ENCODE results near the gene GLDC. TPM values are rescaled to one million over a fixed set of nuclear protein-coding genes. Genes with fewer than 3 reads are reported as not detected.

Gene GLDC
- total RNA-seq, 2 donors from 2014 or later = not detected

DNA sequence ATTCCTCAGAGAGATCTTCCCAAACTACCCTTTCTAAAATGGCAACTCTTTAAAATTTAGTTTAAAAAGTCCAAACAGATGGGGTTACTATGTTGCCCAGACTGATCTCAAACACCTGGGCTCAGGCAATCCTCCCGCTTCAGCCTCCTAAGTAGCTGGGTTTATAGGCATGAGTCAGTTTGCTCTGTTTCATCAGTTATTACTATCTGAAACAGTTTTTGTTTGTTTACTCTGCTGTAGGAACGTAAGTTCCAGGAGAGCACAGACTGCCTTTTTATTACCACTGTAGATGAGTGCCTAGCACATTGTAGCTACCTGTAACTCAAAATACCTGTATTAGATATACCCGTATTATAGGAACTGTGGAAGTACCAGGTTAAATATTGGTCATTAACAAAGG lies 143.1 kb downstream of the GLDC start:
- H3K36me3 ChIP-seq (replicated peaks in 1 of 2; ENCODE audit: insufficient read depth in 1 of 2, low read depth in 2 of 2) = peaks cover 7 to 16% of the 10 kb centered on the region in 2 donors

DNA sequence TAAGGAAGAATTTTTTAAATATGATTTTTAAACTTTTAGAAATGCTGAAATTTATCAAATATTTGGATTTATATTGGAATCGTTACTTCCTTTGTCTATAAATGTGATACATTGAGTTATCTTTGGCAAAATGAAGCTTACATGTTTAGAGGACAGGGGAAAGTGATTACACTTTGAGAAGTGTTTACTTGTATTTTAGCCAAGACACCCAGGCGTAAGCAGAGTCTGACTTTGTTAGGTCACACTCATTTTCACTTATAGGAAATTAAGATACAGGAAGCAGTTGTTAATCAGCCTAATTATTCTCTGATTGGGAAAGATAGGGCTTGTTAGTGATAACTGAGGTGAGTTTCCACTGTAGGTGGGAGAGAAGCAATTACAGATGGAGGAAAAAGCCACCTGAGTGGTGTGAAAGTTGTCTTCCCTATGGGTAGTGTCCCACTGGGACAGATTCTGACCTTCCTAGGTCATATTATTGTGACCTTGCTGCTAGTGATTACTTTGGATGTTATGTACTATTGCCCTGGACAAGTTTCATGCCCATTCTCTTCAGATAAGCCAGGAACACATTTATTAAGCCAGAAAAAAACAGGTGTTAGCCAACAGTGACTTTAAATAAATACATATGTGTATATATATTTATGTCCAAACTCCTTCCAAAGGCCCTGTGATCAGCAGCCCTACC lies 143.9 kb downstream of the GLDC start:
- H3K36me3 ChIP-seq (replicated peaks in 1 of 2; ENCODE audit: insufficient read depth in 1 of 2, low read depth in 2 of 2) = peaks cover 10 to 18% of the 10 kb centered on the region in 2 donors
- no peak for TF ChIP-seq POLR2A (IDR thresholded peaks at IDR 0.05)
- TF ChIP-seq, protein P1, sequence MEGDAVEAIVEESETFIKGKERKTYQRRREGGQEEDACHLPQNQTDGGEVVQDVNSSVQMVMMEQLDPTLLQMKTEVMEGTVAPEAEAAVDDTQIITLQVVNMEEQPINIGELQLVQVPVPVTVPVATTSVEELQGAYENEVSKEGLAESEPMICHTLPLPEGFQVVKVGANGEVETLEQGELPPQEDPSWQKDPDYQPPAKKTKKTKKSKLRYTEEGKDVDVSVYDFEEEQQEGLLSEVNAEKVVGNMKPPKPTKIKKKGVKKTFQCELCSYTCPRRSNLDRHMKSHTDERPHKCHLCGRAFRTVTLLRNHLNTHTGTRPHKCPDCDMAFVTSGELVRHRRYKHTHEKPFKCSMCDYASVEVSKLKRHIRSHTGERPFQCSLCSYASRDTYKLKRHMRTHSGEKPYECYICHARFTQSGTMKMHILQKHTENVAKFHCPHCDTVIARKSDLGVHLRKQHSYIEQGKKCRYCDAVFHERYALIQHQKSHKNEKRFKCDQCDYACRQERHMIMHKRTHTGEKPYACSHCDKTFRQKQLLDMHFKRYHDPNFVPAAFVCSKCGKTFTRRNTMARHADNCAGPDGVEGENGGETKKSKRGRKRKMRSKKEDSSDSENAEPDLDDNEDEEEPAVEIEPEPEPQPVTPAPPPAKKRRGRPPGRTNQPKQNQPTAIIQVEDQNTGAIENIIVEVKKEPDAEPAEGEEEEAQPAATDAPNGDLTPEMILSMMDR (IDR thresholded peaks at IDR 0.05) = no peak
- no peak overlapping the region for H3K4me3 ChIP-seq
- H3K27me3 ChIP-seq = no peaks in the 10 kb centered on the region
- 61 to 65% methylated on average over 2 of the region's 2 CpGs for WGBS, 2 donors
- intact Hi-C loops (cut with DNase I) = no loop called here
- no peak for DNase-seq
- H3K9me3 ChIP-seq = no peaks in the 10 kb centered on the region
- no peaks in the 10 kb centered on the region for H3K4me1 ChIP-seq
- no peak overlapping the region for H3K27ac ChIP-seq
- no peak for ATAC-seq

More for the DNA sequence above, 143.1 kb downstream of the GLDC start:
- intact Hi-C loops (cut with DNase I) = no loop called here
- no peak for ATAC-seq
- no peak overlapping the region for H3K27ac ChIP-seq
- no peak for DNase-seq
- no peaks in the 10 kb centered on the region for H3K4me1 ChIP-seq
- no peaks in the 10 kb centered on the region for H3K9me3 ChIP-seq
- H3K4me3 ChIP-seq = no peak overlapping the region
- TF ChIP-seq, protein P1 (IDR thresholded peaks at IDR 0.05) = no peak
- TF ChIP-seq POLR2A (IDR thresholded peaks at IDR 0.05) = no peak
- H3K27me3 ChIP-seq = no peaks in the 10 kb centered on the region
- 79 to 85% methylated on average over 3 of the region's 3 CpGs for WGBS, 2 donors

GRCh38 chr9:6498982-6499381 lies 146.5 kb downstream of the GLDC start:
- ATAC-seq = no peak
- no peak for TF ChIP-seq POLR2A (IDR thresholded peaks at IDR 0.05)
- TF ChIP-seq, protein P1 (IDR thresholded peaks at IDR 0.05) = no peak
- WGBS, 2 donors = 86 to 96% methylated on average over 1 of the region's 1 CpG
- Histone ChIP-seq H3K4me3 (no peak overlapping the region), H3K27ac (no peak overlapping the region), H3K4me1 (no peaks in the 10 kb centered on the region), H3K9me3 (no peaks in the 10 kb centered on the region), H3K36me3 (replicated peaks in 1 of 2; ENCODE audit: insufficient read depth in 1 of 2, low read depth in 2 of 2) (peaks cover 10 to 11% of the 10 kb centered on the region in 2 donors), H3K27me3 (no peaks in the 10 kb centered on the region)
- intact Hi-C loops (cut with DNase I) = no loop called here
- DNase-seq = no peak

DNA sequence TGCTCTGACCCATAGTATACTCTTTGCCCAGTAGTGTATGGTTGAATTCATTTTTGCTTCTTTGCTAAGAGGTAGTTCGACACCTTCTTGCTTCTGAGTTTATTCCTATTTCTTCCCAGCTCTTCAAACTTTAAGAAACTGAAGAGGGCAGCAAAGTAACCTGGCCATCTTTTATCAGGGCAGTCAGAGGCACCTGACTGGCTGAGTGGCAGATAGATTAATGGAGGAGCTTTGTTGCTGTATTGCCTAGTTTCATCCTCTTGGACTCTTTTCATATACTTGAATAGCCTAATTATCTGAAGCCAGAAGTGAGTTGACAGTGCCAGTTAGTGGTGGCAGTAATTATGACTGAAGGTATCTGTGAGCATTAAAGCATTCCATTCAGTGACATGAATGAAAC lies 150.1 kb downstream of the GLDC start:
- H3K4me1 ChIP-seq = no peaks in the 10 kb centered on the region

DNA sequence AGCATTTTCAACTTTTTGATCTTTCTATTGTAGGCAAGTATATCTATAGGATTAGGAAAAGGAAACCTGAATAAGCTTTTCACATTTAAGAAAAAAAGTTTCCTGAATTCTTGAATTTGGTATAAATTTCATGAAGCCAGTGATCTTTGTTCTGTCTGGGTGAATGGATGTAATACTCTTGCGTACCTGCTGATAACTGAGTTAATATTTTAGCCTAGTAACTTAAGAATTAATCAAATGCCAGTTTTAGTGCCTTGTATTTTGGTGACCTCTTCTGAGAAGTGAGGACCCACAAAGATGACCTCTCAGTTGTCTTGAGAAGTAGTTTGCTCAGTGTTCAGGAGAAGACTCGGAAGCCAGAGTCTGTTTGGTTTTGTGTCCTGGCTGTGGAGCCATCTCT lies 154.7 kb downstream of the GLDC start:
- H3K27me3 ChIP-seq = no peaks in the 10 kb centered on the region
- TF ChIP-seq, protein P1 (IDR thresholded peaks at IDR 0.05) = no peak
- no peak for TF ChIP-seq POLR2A (IDR thresholded peaks at IDR 0.05)
- intact Hi-C loops (cut with DNase I) = no loop called here
- H3K9me3 ChIP-seq = no peaks in the 10 kb centered on the region
- no peak for DNase-seq
- 61 to 75% methylated on average over 2 of the region's 2 CpGs for WGBS, 2 donors
- no peak for ATAC-seq
- H3K4me3 ChIP-seq = no peak overlapping the region
- H3K36me3 ChIP-seq (replicated peaks in 1 of 2; ENCODE audit: insufficient read depth in 1 of 2, low read depth in 2 of 2) = peaks cover 0 to 2% of the 10 kb centered on the region in 2 donors
- no peaks in the 10 kb centered on the region for H3K4me1 ChIP-seq
- no peak overlapping the region for H3K27ac ChIP-seq

More for the DNA sequence above, 150.1 kb downstream of the GLDC start:
- Histone ChIP-seq H3K27me3 (no peaks in the 10 kb centered on the region), H3K4me3 (no peak overlapping the region), H3K9me3 (no peaks in the 10 kb centered on the region), H3K27ac (no peak overlapping the region), H3K36me3 (replicated peaks in 1 of 2; ENCODE audit: insufficient read depth in 1 of 2, low read depth in 2 of 2) (peaks cover 9 to 10% of the 10 kb centered on the region in 2 donors)
- DNase-seq (no peak), ATAC-seq (no peak)
- WGBS, 2 donors = 93 to 96% methylated on average over 1 of the region's 1 CpG
- TF ChIP-seq POLR2A (IDR thresholded peaks at IDR 0.05) = no peak
- intact Hi-C loops (cut with DNase I) = no loop called here

All from body of pancreas (tissue), 4 donors.